ENCODE measurements around the gene TRIP12.
A peak's percentile ranks its signal among the peaks of the same experiment; 100 is the strongest.
"Not testable (repeated sequence)": the region's sequence is repeated elsewhere in the genome, so short reads cannot be mapped to it uniquely, and the experiment has no call there.

The TRIP12 gene

DNA sequence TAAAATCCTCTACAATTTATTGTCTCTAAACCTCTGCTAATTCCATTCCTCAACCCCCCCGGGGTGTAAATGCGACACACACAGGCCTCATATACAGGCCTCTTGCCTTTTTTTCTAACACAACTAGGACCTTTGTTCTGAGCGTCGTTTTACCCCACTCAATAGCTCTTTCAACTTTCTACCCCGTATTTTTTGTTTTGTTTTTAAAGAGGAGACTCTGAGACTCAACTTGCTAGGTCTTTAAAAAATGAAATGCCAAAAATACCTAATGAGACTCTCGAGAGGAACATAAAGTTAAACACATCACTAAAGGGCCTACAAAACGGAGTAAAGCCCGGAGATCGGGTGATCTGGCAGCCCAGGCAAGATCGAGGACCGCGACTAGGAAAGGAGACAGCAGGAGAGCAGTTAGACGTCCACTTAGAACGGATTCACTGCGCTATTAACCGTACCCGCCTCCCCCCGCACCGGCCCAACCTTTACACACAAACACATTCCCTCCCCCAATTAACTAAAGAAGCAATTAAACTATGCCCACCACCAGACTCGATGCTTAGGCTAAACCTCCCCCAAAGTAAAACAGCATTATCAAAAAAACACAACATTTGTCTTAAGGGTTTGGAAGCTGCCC, 1.7 kb downstream of the TRIP12 start:
- no peak for DNase-seq (ENCODE audit: low read depth)

DNA sequence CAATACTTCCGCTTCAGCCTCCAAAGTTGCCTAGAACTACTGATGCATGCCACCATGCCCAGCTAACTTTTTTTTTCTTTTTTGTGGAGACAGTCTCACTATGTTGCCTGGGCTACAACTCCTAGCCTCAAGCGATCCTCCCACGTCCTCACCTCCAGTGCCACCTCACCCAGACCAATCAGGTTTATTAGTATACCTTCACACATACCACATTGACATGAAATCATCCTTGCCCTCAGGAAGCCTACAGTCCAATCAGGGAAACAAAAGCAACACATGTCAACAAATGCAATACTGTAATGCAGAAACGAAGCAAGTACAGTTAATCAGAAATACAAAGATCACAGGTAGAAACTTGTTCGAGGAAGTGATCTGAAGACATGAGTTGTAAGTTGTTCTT, 4.0 kb downstream of the TRIP12 start:
- DNase-seq (ENCODE audit: low read depth): no peak

DNA sequence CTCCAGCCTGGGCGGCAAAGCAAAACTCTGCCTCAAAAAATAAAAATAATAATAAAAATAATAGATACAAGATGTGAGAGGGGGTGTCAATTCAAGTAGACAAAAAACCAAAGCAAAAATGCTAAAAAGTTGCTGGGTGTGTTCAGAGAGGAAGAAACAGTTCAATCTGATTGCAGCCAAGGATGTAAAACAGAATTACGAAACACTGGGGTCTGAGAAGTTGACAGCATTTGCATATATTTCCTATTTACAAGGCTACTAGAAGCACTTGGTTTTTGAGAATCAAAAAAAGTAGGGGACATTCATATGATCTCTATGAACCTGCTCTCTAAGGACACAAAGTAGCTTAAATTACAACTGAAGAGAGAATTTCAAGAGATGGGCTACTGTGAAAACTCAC, 7.6 kb downstream of the TRIP12 start:
- DNase-seq (ENCODE audit: low read depth): no peak

- DNase-seq (ENCODE audit: low read depth): no peak
Observed at GRCh38 chr2:229910832-229911412, 10.9 kb downstream of the TRIP12 start.

GRCh38 chr2:229910147-229910831, 11.5 kb downstream of the TRIP12 start:
- DNase-seq (ENCODE audit: low read depth): no peak

DNA sequence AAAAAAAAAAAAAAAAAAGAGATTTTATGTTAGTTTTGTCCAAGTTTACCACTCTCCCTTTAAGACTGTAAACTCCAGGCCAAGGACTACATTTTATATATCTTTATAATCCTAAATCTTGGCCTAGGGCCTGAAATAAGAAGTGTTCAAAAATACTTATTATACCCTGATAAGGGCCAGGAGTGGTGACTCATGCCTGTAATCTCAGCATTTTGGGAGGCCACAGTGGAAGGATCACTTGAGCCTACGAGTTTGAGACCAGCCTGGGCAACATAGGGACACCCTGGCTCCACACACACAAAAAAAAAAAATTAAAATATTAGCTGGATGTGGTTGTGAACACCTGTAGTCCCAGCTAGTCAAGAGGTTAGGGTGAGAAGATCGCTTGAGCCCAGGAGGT, 12.7 kb downstream of the TRIP12 start:
- DNase-seq (ENCODE audit: low read depth): no peak

DNA sequence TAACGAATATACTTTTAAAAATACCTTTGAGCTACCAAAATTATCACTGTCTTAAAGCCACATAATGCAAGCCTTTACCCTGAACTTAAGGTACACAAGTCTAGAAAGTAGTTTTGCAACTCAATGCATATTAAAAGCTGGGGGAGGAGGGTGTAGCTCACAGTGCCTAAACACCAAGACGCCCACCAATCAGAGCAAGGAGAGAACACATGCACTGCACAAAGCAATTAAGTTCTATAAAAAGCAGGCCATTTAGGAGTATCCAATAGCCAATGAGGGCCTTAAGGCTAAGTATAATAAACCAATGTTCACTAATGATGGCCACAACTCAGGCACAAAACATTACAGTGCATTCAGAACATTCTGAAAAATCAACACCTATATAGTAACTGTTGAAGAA, 16.2 kb downstream of the TRIP12 start:
- DNase-seq (ENCODE audit: low read depth): no peak

- no peak for DNase-seq (ENCODE audit: low read depth)
Observed at GRCh38 chr2:229903037-229903436, 18.8 kb downstream of the TRIP12 start.

GRCh38 chr2:229901819-229902218, 20.0 kb downstream of the TRIP12 start:
- peak; percentile 36 for DNase-seq (ENCODE audit: low read depth)

- not testable (repeated sequence) for DNase-seq (ENCODE audit: low read depth)
Observed at GRCh38 chr2:229900514-229900913, 21.3 kb downstream of the TRIP12 start.

DNA sequence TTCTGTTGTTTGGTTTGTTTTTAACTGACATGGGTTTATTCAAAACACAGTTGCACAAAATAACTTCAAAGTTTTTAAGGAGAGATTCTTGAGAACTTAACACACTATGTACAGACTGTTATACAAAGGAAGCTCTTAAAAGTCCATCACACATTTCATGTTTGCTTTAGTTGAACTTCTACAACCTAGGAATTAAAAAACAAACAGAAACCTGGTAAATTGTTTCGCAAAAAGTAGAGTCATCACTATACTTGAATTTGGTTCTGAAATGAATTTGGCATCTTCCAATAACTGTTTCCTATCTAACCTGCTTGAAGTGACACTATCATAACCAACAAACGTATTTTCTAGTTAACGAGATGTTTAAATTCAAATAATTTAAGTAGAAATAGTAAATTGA, 21.8 kb downstream of the TRIP12 start:
- DNase-seq (ENCODE audit: low read depth): no peak

GRCh38 chr2:229899604-229900003, 22.2 kb downstream of the TRIP12 start:
- DNase-seq (ENCODE audit: low read depth): no peak

DNA sequence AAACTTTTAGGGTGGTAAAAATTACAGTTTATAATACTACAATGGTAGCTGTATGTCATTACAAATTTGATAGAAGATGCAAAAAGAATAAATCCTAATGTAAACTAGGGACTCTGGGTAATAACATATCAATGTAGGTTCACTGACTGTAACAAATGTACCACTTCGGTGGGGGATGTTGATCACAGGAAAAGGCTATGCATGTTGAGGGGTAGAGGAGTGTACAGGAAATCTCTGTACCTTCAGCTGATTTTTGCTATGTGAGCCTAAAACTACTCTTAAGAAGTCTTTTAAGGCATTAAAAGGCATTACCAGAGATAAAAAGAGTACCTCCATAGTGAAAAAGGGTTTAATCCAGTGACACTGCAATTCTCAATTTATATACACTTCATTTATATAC, 25.0 kb downstream of the TRIP12 start:
- no peak for DNase-seq (ENCODE audit: low read depth)

DNA sequence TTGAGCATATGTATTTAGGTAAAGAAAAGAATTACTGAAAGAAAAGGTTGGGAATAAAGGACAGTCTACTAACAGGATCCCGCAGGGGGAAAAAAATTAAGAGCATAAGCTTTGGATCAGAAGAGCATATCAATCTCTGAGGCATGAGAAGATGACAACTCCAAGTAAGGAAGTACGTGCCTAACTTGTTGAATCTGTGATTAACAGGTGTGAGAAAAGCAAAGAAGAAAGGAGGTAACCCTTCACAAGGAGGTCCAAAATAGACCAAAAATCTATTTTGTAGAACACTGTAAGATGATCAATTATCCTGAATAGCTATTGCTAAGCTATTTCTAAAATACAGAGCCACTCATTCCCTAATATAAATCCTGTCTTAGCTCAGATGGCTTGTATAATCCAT, 32.8 kb downstream of the TRIP12 start:
- DNase-seq (ENCODE audit: low read depth): no peak

DNA sequence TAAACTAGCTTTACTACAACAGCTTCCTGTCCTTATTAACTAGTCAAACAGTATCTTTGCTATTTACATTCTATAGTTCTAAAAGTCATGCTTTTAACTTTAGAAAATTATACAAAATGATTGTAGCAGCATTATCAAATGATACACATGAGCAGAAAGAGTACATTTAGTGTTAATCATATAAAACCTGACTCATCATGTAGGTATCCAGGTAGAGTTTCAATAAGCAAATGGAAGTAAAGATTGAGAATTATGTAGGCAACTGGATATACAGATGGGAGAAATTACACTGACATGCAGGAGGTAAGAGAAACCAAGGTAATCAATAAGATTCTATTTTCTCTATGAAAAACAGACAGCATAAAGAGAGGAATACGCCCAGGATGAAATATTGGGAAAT, 33.8 kb downstream of the TRIP12 start:
- no peak for DNase-seq (ENCODE audit: low read depth)

DNA sequence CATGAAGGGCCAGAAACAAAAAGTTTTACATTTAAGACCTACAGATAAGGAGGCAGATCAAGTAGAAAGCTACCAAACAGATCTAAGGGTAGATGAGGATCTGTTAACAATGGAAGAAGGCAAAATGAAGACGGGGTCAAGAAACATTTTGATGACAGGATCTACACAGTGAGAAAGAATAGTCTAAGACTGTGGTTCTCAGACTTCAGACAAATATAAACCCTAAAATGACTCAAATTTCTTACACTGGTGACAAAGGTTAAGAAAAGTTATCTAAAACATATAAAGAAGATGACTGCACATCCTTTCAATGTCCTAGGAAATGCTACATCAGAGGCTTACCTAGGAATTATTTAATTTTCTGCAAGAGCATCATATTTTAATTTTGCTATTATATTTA, 34.4 kb downstream of the TRIP12 start:
- no peak for DNase-seq (ENCODE audit: low read depth)

GRCh38 chr2:229884775-229885699, 36.8 kb downstream of the TRIP12 start:
- no peak for DNase-seq (ENCODE audit: low read depth)

DNA sequence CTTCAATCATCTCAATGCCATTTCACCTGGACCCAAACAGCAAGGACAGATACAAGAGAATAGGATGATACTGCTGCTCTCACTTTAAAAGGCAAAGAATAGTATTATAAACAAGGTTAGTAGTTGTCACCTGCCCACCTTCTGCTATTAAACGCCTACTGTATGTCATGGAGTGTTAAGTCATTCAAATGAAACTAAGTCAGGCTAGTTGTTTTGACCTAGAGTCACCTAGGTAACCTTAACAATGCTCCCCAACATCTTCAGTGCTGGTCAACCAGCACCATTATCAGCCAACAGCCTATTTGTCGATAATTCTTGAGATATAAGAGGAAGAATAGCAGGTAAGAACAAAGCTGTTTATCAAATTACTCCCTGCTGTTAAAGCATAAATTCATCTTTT, 39.2 kb downstream of the TRIP12 start:
- no peak for DNase-seq (ENCODE audit: low read depth)

GRCh38 chr2:229880892-229881586, 40.8 kb downstream of the TRIP12 start:
- no peak for DNase-seq (ENCODE audit: low read depth)

DNA sequence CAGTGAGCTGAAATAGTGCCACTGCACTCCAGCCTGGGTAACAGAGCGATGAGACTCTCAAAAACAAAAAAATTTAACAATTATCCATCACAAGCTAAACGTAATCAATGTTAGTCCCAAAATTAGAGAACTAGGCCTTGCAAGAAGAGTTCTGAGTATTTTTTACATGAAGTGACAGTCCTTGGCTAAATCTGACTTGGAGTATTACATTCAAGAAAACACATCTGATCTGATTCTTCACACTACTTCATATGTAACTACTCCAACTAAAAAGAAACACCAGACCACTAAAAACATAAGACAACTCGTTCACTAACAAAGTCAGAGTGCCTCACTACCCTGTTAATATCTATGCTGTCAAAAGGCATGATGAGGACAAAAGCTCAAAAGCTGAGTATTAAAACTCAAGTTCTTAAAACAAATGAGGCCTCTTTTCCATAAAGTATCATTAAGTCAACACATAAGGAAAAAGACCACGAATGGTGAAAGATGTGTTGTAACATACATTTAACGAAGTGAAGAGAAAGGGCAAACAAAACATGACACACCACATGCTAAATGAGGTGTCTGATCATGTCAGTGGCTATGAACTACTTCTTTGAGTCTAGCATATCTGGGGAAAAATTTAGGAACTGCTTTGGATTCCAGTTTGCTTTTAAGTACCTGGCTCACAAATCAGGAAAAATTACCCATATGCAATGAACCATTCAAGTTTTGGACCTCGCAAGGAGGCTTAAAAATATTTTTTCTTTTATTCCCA, 42.4 kb downstream of the TRIP12 start:
- DNase-seq (ENCODE audit: low read depth): no peak

- no peak for DNase-seq (ENCODE audit: low read depth)
Observed at GRCh38 chr2:229875549-229875948, 46.3 kb downstream of the TRIP12 start.
